ENCODE data around the gene NECAB3. TPM values are rescaled to one million over a fixed set of nuclear protein-coding genes. Genes with fewer than 3 reads are reported as not detected.

NECAB3 gene
- total and polyA plus RNA-seq, 2 of the 13 experiments (the other 11 are each of a cell fraction or from before 2014, with no cell fraction given): 61.5 to 65.5 TPM

- TF ChIP-seq ZNF547 (CRISPR knock-in tag; IDR thresholded peaks at IDR 0.05) (peak; percentile 92), HIVEP1 (CRISPR knock-in tag; IDR thresholded peaks at IDR 0.05) (peak; percentile 38; the same call in 1 of the 2 replicates), ZBTB40 (IDR thresholded peaks at IDR 0.05) (no peak), ZBTB40 (CRISPR knock-in tag; IDR thresholded peaks at IDR 0.05) (peak; percentile 23; the same call in 1 of the 2 replicates), ZNF589 (CRISPR knock-in tag; conservative IDR thresholded peaks at IDR 0.05) (0 out of 2 replicates have a peak, but pooled peaks have one; percentile 29), TRAFD1 (CRISPR knock-in tag; IDR thresholded peaks at IDR 0.05; ENCODE audit: borderline replicate concordance) (no peak), ZSCAN30 (CRISPR knock-in tag; IDR thresholded peaks at IDR 0.05) (no peak), ZNF598 (CRISPR knock-in tag; IDR thresholded peaks at IDR 0.05; ENCODE audit: borderline replicate concordance) (peak; percentile 72; the same call in 1 of the 2 replicates), ATF7-NPFF (CRISPR knock-in tag; IDR thresholded peaks at IDR 0.05; ENCODE audit: low read depth) (peak; percentile 64; the same call in 1 of the 2 replicates), RAD51 (IDR thresholded peaks at IDR 0.05; ENCODE audit: borderline replicate concordance) (no peak), ZNF343 (CRISPR knock-in tag; IDR thresholded peaks at IDR 0.05) (no peak), ZBTB34 (CRISPR knock-in tag; IDR thresholded peaks at IDR 0.05) (peak; percentile 99), HCFC1 (IDR thresholded peaks at IDR 0.05; ENCODE audit: low read depth, low read length) (0 out of 2 replicates have a peak, but pooled peaks have one; percentile 31), FOXC1 (CRISPR knock-in tag; IDR thresholded peaks at IDR 0.05; ENCODE audit: borderline replicate concordance) (peak; percentile 63; the same call in 1 of the 2 replicates), ELF4 (CRISPR knock-in tag; IDR thresholded peaks at IDR 0.05; ENCODE audit: borderline replicate concordance) (no peak)
Observed at GRCh38 chr20:33667676-33668465, 6.4 kb downstream of the NECAB3 start (continued).
